HG02973 (cell line): Measurements from ENCODE around the gene ANKRD11.
"Not testable (repeated sequence)": the region's sequence is repeated elsewhere in the genome, so short reads cannot be mapped to it uniquely, and the experiment has no call there.

Experiments used
- ATAC-seq: cut with Tn5 transposase; IDR thresholded peaks from one replicate; pipeline ENCODE4 v1.9.1; 2021; ENCODE audit warnings: moderate library complexity; ENCODE audit not compliant: unreplicated experiment

ANKRD11 gene

GRCh38 chr16:89389504-89390223 is 100.7 kb downstream of the ANKRD11 start:
- not testable (repeated sequence) for ATAC-seq

- ATAC-seq, result no peak
Measured at GRCh38 chr16:89388536-89388935, 101.8 kb downstream of the ANKRD11 start.

- no peak for ATAC-seq
Measured at GRCh38 chr16:89386306-89387185, 103.8 kb downstream of the ANKRD11 start.

GRCh38 chr16:89385712-89386111 is 104.6 kb downstream of the ANKRD11 start:
- ATAC-seq, result no peak

GRCh38 chr16:89384282-89384681 is 106.1 kb downstream of the ANKRD11 start:
- ATAC-seq, result no peak

GRCh38 chr16:89383095-89384003 is 107.0 kb downstream of the ANKRD11 start:
- no peak for ATAC-seq

GRCh38 chr16:89382555-89382954 is 107.8 kb downstream of the ANKRD11 start:
- ATAC-seq, result not testable (repeated sequence)

GRCh38 chr16:89381788-89382187 is 108.6 kb downstream of the ANKRD11 start:
- no peak for ATAC-seq

- no peak for ATAC-seq
Measured at GRCh38 chr16:89380681-89381080, 109.7 kb downstream of the ANKRD11 start.

GRCh38 chr16:89378947-89379771 is 111.2 kb downstream of the ANKRD11 start:
- ATAC-seq, result no peak

GRCh38 chr16:89377453-89377848 is 112.9 kb downstream of the ANKRD11 start:
- no peak for ATAC-seq

GRCh38 chr16:89376812-89377452 is 113.4 kb downstream of the ANKRD11 start:
- no peak for ATAC-seq

GRCh38 chr16:89375686-89376085 is 114.7 kb downstream of the ANKRD11 start:
- ATAC-seq, result no peak

- no peak for ATAC-seq
Measured at GRCh38 chr16:89375021-89375420, 115.3 kb downstream of the ANKRD11 start.

GRCh38 chr16:89374393-89374960 is 115.9 kb downstream of the ANKRD11 start:
- ATAC-seq, result no peak

GRCh38 chr16:89373355-89374110 is 116.8 kb downstream of the ANKRD11 start:
- ATAC-seq, result no peak

GRCh38 chr16:89371968-89372634 is 118.3 kb downstream of the ANKRD11 start:
- no peak for ATAC-seq

GRCh38 chr16:89371386-89371785 is 119.0 kb downstream of the ANKRD11 start:
- no peak for ATAC-seq
